Sigmoid colon (tissue), 7 donors: ENCODE measurements around the gene NRTN. TPM values are rescaled to one million over a fixed set of nuclear protein-coding genes. Genes with fewer than 3 reads are reported as not detected.
"Not testable (repeated sequence)": the region's sequence is repeated elsewhere in the genome, so short reads cannot be mapped to it uniquely, and the experiment has no call there.

Experiments
- DNase-seq: peaks from one replicate; pipeline ENCODE4 v3.0.0-alpha.2; 2019
- H3K27ac ChIP-seq, 4 donors: fragments of 200-600 bp; sonication (generic); one replicate each; pipeline ENCODE4 v1.5.1; 2016 to 2019; ENCODE audit warnings: mild to moderate bottlenecking in 1 of 4
- H3K27me3 ChIP-seq, 3 donors: fragments of 200-600 bp; sonication (generic); one replicate each; pipeline ENCODE4 v1.5.1; 2019; ENCODE audit warnings: mild to moderate bottlenecking in 1 of 3
- H3K36me3 ChIP-seq, 4 donors: fragments of 200-600 bp; sonication (generic); one replicate each; pipeline ENCODE4 v1.5.1; 2016 to 2019
- H3K4me1 ChIP-seq, 4 donors: fragments of 200-600 bp; sonication (generic); one replicate each; pipeline ENCODE4 v1.5.1; 2017 to 2019
- H3K4me3 ChIP-seq, 4 donors: fragments of 200-600 bp; sonication (generic); one replicate each; pipeline ENCODE4 v1.5.1; 2017 to 2019; ENCODE audit warnings: mild to moderate bottlenecking in 2 of 4, moderate library complexity in 1 of 4
- H3K9me3 ChIP-seq, 4 donors: fragments of 200-600 bp in 3 of 4; sonication (generic) in 3 of 4; one replicate each; pipeline versions ENCODE4 v1.5.1 to v1.6.1; 2013 to 2019
- CTCF ChIP-seq, 4 experiments: fragments of 450-650 bp in 3 of 4; fragments of 200-600 bp in 1 of 4; IDR thresholded peaks; one replicate each; pipeline ENCODE4 v1.5.1; 2016 to 2019; ENCODE audit warnings: antibody characterized with exemption in 4 of 4, mild to moderate bottlenecking in 3 of 4, moderate library complexity in 2 of 4
- EP300 ChIP-seq, 4 donors: sonication (generic); formaldehyde crosslinking; IDR thresholded peaks; one replicate each; pipeline ENCODE4 v1.6.1; 2017; ENCODE audit warnings: antibody characterized with exemption in 4 of 4
- POLR2A ChIP-seq, 2 donors: fragments of 450-650 bp; IDR thresholded peaks; one replicate each; pipeline ENCODE4 v1.6.1; 2016; ENCODE audit warnings: antibody characterized with exemption in 2 of 2, mild to moderate bottlenecking in 2 of 2, moderate library complexity in 2 of 2
- POLR2AphosphoS5 ChIP-seq, 4 donors: sonication (generic); formaldehyde crosslinking; IDR thresholded peaks; one replicate each; pipeline ENCODE4 v1.6.1; 2017; ENCODE audit warnings: antibody characterized with exemption in 4 of 4
- WGBS, 2 donors: extraction: QIAGEN DNeasy Blood & Tissue Kit; methylation state at CpG; one replicate each; pipeline ENCODE4 v1.1.7; 2013; 5-methylcytosine and 5-hydroxymethylcytosine counted together
- intact Hi-C: fragments of 100-400 bp; cut with DNase I; formaldehyde crosslinking; loops from one replicate; pipeline ENCODE4 v1.15.1; 2023
- polyA plus RNA-seq, 3 donors: library from polyadenylated mRNA; stranded (reverse); fragments of 200-250 nt; gene quantifications; one replicate each; pipeline ENCODE4 v1.2.3, GENCODE V29; 2013
- total RNA-seq, 4 donors: library from RNA; depleted of rRNA; stranded (reverse); fragments of >200 nt; gene quantifications; one replicate each; pipeline ENCODE4 v1.1.0, GENCODE V29; 2016
- donor health status: healthy with polysubstance abuse.
- donor health status: Bipolar disorder and iron deficiency.
- donor health status: healthy.

NRTN gene
- total and polyA plus RNA-seq, 7 donors = 1.7 to 12.2 (median 6.6) TPM; not detected in 2

- H3K4me1 ChIP-seq = peaks cover 0 to 17% (median 13%) of the 10 kb centered on the region in 4 donors
- WGBS, 2 donors = 16 to 66% methylated on average over 10 of the region's 10 CpGs
- H3K36me3 ChIP-seq = no peaks in the 10 kb centered on the region
- H3K27ac ChIP-seq = peak within 1 kb of the TSS in 3 of 4 donors; percentile 20 to 31 (median 21)
- no peak for TF ChIP-seq POLR2AphosphoS5 (IDR thresholded peaks at IDR 0.05)
- TF ChIP-seq POLR2A (IDR thresholded peaks at IDR 0.05) = peak in 1 of 2 donors; percentile 64
- no peak for TF ChIP-seq EP300 (IDR thresholded peaks at IDR 0.05)
- TF ChIP-seq CTCF (IDR thresholded peaks at IDR 0.05) = no peak
- H3K9me3 ChIP-seq = no peaks in the 10 kb centered on the region
- intact Hi-C loops = no loop called here
- no peaks in the 10 kb centered on the region for H3K27me3 ChIP-seq
- H3K4me3 ChIP-seq = no peak within 1 kb of the TSS
- DNase-seq = no peak
These were observed 46.4 kb downstream of the NRTN start, which contains the start of gene FUT3 for GRCh38 chr19:5851302-5851701. Gene FUT3 (minus strand): TSS chr19:5851449.

- H3K27ac ChIP-seq, H3K27me3 ChIP-seq, H3K36me3 ChIP-seq, H3K9me3 ChIP-seq, intact Hi-C loops, DNase-seq, H3K4me3 ChIP-seq: not testable (repeated sequence)
- H3K4me1 ChIP-seq = peaks cover 0 to 17% (median 13%) of the 10 kb centered on the region in 4 donors
- 82 to 86% methylated on average over 10 of the region's 10 CpGs for WGBS, 2 donors
These were observed 49.3 kb downstream of the NRTN start for GRCh38 chr19:5854121-5854520.

- H3K9me3 ChIP-seq, H3K4me3 ChIP-seq, H3K27me3 ChIP-seq, intact Hi-C loops, DNase-seq, H3K36me3 ChIP-seq, H3K27ac ChIP-seq: not testable (repeated sequence)
- H3K4me1 ChIP-seq = peaks cover 0 to 13% (median 11%) of the 10 kb centered on the region in 4 donors
- WGBS, 2 donors = 89 to 93% methylated on average over 9 of the region's 9 CpGs
These were observed 50.3 kb downstream of the NRTN start for GRCh38 chr19:5855151-5855550.

- Histone ChIP-seq H3K4me3 (no peak overlapping the region), H3K27me3 (no peaks in the 10 kb centered on the region), H3K27ac (no peak overlapping the region), H3K9me3 (no peaks in the 10 kb centered on the region), H3K36me3 (no peaks in the 10 kb centered on the region), H3K4me1 (no peaks in the 10 kb centered on the region)
- DNase-seq = no peak
- TF ChIP-seq EP300 (IDR thresholded peaks at IDR 0.05) (no peak), CTCF (IDR thresholded peaks at IDR 0.05) (no peak), POLR2AphosphoS5 (IDR thresholded peaks at IDR 0.05) (no peak), POLR2A (IDR thresholded peaks at IDR 0.05) (no peak)
- 78 to 89% methylated on average over 18 of the region's 18 CpGs for WGBS, 2 donors
- intact Hi-C loops = no loop called here
These were observed 52.6 kb downstream of the NRTN start for GRCh38 chr19:5857203-5858081.

- Histone ChIP-seq H3K4me3 (no peak overlapping the region), H3K27me3 (no peaks in the 10 kb centered on the region), H3K4me1 (no peaks in the 10 kb centered on the region), H3K9me3 (no peaks in the 10 kb centered on the region), H3K36me3 (no peaks in the 10 kb centered on the region), H3K27ac (no peak overlapping the region)
- intact Hi-C loops = no loop called here
- no peak for DNase-seq
- TF ChIP-seq EP300 (IDR thresholded peaks at IDR 0.05) (no peak), POLR2AphosphoS5 (IDR thresholded peaks at IDR 0.05) (no peak), CTCF (IDR thresholded peaks at IDR 0.05) (no peak), POLR2A (IDR thresholded peaks at IDR 0.05) (no peak)
- WGBS, 2 donors = 69 to 79% methylated on average over 11 of the region's 11 CpGs
These were observed 58.3 kb downstream of the NRTN start for GRCh38 chr19:5863030-5863665.
